HCT116 (cell line): ENCODE data around the gene SUSD3. TPM values are rescaled to one million over a fixed set of nuclear protein-coding genes. Genes with fewer than 3 reads are reported as not detected.

Experiments
- ATAC-seq: fragments of 200-7000 bp; cut with Tn5 transposase; 2 replicates; pipeline ENCODE4 v1.9.1; 2020; ENCODE audit warnings: mild to moderate bottlenecking, moderate library complexity
- BruUV-seq: library from RNA; stranded (reverse); fragments of 400-500 nt; replicated peaks from 2 replicates; lab custom pipeline; 2021; lab: Mats Ljungman, UMichigan
- CTCF ChIA-PET: fragments of 300-600 bp; sonication (Branson Sonifier 250); formaldehyde crosslinking; loops from one replicate; lab custom pipeline; 2021; ENCODE audit warnings: antibody characterized with exemption; lab: Charles Lee
- POLR2A ChIA-PET: fragments of 300-600, 350-600 bp; sonication (Branson Sonifier 250); formaldehyde crosslinking; loops from one replicate; lab custom pipeline; 2021; ENCODE audit warnings: antibody characterized with exemption; lab: Charles Lee
- RAD21 ChIA-PET, 2 experiments: fragments of 300-600 bp; sonication (Branson Sonifier 250); formaldehyde crosslinking; loops; one replicate each; lab custom pipeline; 2023; ENCODE audit warnings: low total read pairs in 2 of 2; ENCODE audit not compliant: uncharacterized antibody in 2 of 2, unreplicated experiment in 2 of 2, low non-redundant PET in 1 of 2; lab: Charles Lee
- DNase-seq: peaks from one replicate; pipeline ENCODE4 v3.0.0-alpha.2; 2010; ENCODE audit warnings: low read depth, low spot score
- H2AFZ ChIP-seq: fragments of 200-600 bp; shearing (Covaris generic), sonication (generic); 2 replicates; pipeline ENCODE4 v1.6.1; 2017; ENCODE audit warnings: low read depth, mixed run types, mixed read lengths, antibody characterized with exemption, low read length; ENCODE audit not compliant: poor library complexity, severe bottlenecking
- H3K27ac ChIP-seq: 2 replicates; pipeline ENCODE4 v1.5.1; 2012; ENCODE audit warnings: low read depth, low read length
- H3K27me3 ChIP-seq: fragments of 200-600 bp; sonication (generic); 2 replicates; pipeline ENCODE4 v1.6.1; 2016; ENCODE audit warnings: mixed run types, low read length, mixed read lengths; ENCODE audit not compliant: insufficient read depth
- H3K36me3 ChIP-seq, 2 experiments: fragments of 200-500 bp in 1 of 2; fragments of 200-600 bp in 1 of 2; sonication (Bioruptor generic) in 1 of 2; sonication (generic) in 1 of 2; 2 replicates each; pipeline versions ENCODE4 v1.5.1 to v1.6.1; 2014 to 2016; ENCODE audit warnings: low read length in 2 of 2, inconsistent platforms in 1 of 2, mixed read lengths in 1 of 2, mixed run types in 1 of 2; ENCODE audit not compliant: insufficient read depth in 2 of 2, control insufficient read depth in 1 of 2
- H3K4me1 ChIP-seq, 2 experiments: fragments of 200-600 bp in 1 of 2; sonication (generic) in 1 of 2; 2 replicates each; pipeline versions ENCODE4 v1.5.1 to v1.6.1; 2012 to 2017; ENCODE audit warnings: low read length in 2 of 2, inconsistent platforms in 1 of 2, mild to moderate bottlenecking in 1 of 2, mixed read lengths in 1 of 2, mixed run types in 1 of 2, moderate library complexity in 1 of 2; ENCODE audit not compliant: insufficient read depth in 2 of 2, control insufficient read depth in 1 of 2
- H3K4me2 ChIP-seq: fragments of 200-600 bp; sonication (generic); 2 replicates; pipeline ENCODE4 v1.6.1; 2017; ENCODE audit warnings: mixed run types, low read length, mixed read lengths
- H3K4me3 ChIP-seq, 2 experiments: fragments of 200-600 bp in 1 of 2; sonication (generic) in 1 of 2; replicated peaks in 1 of 2; 2 replicates each; pipeline ENCODE4 v1.5.1; 2011 to 2016; ENCODE audit warnings: low read length in 2 of 2, control low read depth in 1 of 2, low read depth in 1 of 2, mild to moderate bottlenecking in 1 of 2, mixed read lengths in 1 of 2, mixed run types in 1 of 2
- H3K79me2 ChIP-seq: fragments of 200-600 bp; sonication (generic); 2 replicates; pipeline ENCODE4 v1.6.1; 2017; ENCODE audit warnings: mild to moderate bottlenecking, mixed run types, low read length, moderate library complexity, mixed read lengths; ENCODE audit not compliant: insufficient read depth
- H3K9ac ChIP-seq: fragments of 200-600 bp; sonication (generic); 2 replicates; pipeline ENCODE4 v1.6.1; 2016; ENCODE audit warnings: low read length, mixed read lengths
- H3K9me2 ChIP-seq: fragments of 200-600 bp; sonication (generic), shearing (Covaris generic); 2 replicates; pipeline ENCODE4 v1.6.1; 2017; ENCODE audit warnings: mixed run types, mild to moderate bottlenecking, moderate library complexity; ENCODE audit not compliant: insufficient read depth
- H3K9me3 ChIP-seq, 2 experiments: fragments of 200-500 bp in 1 of 2; fragments of 200-600 bp in 1 of 2; sonication (Bioruptor generic) in 1 of 2; sonication (generic) in 1 of 2; 2 replicates each; pipeline ENCODE4 v1.6.1; 2014 to 2017; ENCODE audit warnings: low read length in 2 of 2, mixed read lengths in 2 of 2, inconsistent platforms in 1 of 2, low read depth in 1 of 2, mild to moderate bottlenecking in 1 of 2, mixed run types in 1 of 2, moderate library complexity in 1 of 2; ENCODE audit not compliant: control insufficient read depth in 1 of 2, insufficient read depth in 1 of 2
- H4K20me1 ChIP-seq: fragments of 200-600 bp; sonication (generic), shearing (Covaris generic); 2 replicates; pipeline ENCODE4 v1.6.1; 2017; ENCODE audit warnings: mixed run types, mild to moderate bottlenecking, moderate library complexity; ENCODE audit not compliant: insufficient read depth
- ATF3 ChIP-seq: IDR thresholded peaks from 2 replicates; pipeline ENCODE4 v1.6.1; 2012
- CBX3 ChIP-seq: IDR thresholded peaks from 2 replicates; pipeline ENCODE4 v1.6.1; 2012; ENCODE audit warnings: low read depth
- EZH2 ChIP-seq: fragments of 200-600 bp; sonication (generic); IDR thresholded peaks from 2 replicates; pipeline ENCODE4 v1.6.1; 2017; ENCODE audit warnings: antibody characterized with exemption, mixed run types
- JUND ChIP-seq: IDR thresholded peaks from 2 replicates; pipeline ENCODE4 v1.6.1; 2012
- MAX ChIP-seq: IDR thresholded peaks from 2 replicates; pipeline ENCODE4 v1.6.1; 2012
- ZBTB33 ChIP-seq: IDR thresholded peaks from 2 replicates; pipeline ENCODE4 v1.6.1; 2011; ENCODE audit warnings: mild to moderate bottlenecking, low read length, moderate library complexity; ENCODE audit not compliant: insufficient replicate concordance; ENCODE audit errors: extremely low read depth
- ZNF274 ChIP-seq: fragments of 200-500 bp; sonication (Bioruptor generic); IDR thresholded peaks from 2 replicates; pipeline ENCODE4 v1.6.1; 2014; ENCODE audit warnings: mild to moderate bottlenecking, low read depth, low read length, inconsistent platforms
- intact Hi-C: fragments of 100-400 bp; cut with micrococcal nuclease; formaldehyde crosslinking; loops from 2 replicates; pipeline ENCODE4 v1.10.0; 2022
- total RNA-seq: library from RNA; stranded (reverse); gene quantifications from one replicate; pipeline ENCODE4 v1.2.1, GENCODE V29; 2021; ENCODE audit not compliant: unreplicated experiment

SUSD3 gene
- total RNA-seq, 1 experiment from 2014 or later, result 11.3 TPM

GRCh38 chr9:93110311-93110855 is 51.9 kb downstream of the SUSD3 start:
- TF ChIP-seq ZBTB33 (no peak), ATF3 (no peak), JUND (no peak), MAX (no peak), ZNF274 (no peak), CBX3 (no peak), EZH2 (no peak)
- BruUV-seq, result no TSS peak
- no peak for ATAC-seq
- RAD21 ChIA-PET, result no interaction called here
- H3K4me1 ChIP-seq, result peaks cover 0 to 23% of the 10 kb centered on the region in 2 experiments; a peak in 2 of 4 replicates
- no peak for DNase-seq
- no peaks in the 10 kb centered on the region for H3K9me3 ChIP-seq
- H3K79me2 ChIP-seq, result peaks cover 23% of the 10 kb centered on the region
- POLR2A ChIA-PET, result no interaction called here
- CTCF ChIA-PET, result interaction anchor here (2.2 to 3.7 kb wide), 3 partner anchors 12 to 192 kb away, joined by 12 to 18 read pairs (median 13); no protein-coding TSS in a partner anchor
- peaks cover 3 to 4% of the 10 kb centered on the region in 2 experiments; a peak in 3 of 4 replicates for H3K36me3 ChIP-seq
- no peaks in the 10 kb centered on the region for H3K9me2 ChIP-seq
- H3K4me3 ChIP-seq, result no peak overlapping the region
- H3K27me3 ChIP-seq, result no peaks in the 10 kb centered on the region
- no peak overlapping the region for H3K9ac ChIP-seq
- no peak overlapping the region for H2AFZ ChIP-seq
- intact Hi-C loops, result no loop called here
- no peak overlapping the region for H3K4me2 ChIP-seq
- no peaks in the 10 kb centered on the region for H4K20me1 ChIP-seq
- no peak overlapping the region for H3K27ac ChIP-seq
